ENCODE results near the gene CMTM3. TPM values are rescaled to one million over a fixed set of nuclear protein-coding genes. Genes with fewer than 3 reads are reported as not detected.

CMTM3 gene
- polyA plus RNA-seq, 1 donor (not counting 4 experiments of a cell fraction or from before 2014, with no cell fraction given), result 15.7 TPM

- FAIRE-seq, result no peak
- Histone ChIP-seq H3K27me3 (ENCODE audit: control insufficient read depth, extremely low read depth, insufficient read depth, low read length) (no peaks in the 10 kb centered on the region), H3K9ac (ENCODE audit: control insufficient read depth, extremely low read depth, insufficient read depth, low read length) (no peak overlapping the region), H3K9me1 (ENCODE audit: control insufficient read depth, extremely low read depth, insufficient read depth, low read length) (no peaks in the 10 kb centered on the region), H4K20me1 (ENCODE audit: control insufficient read depth, extremely low read depth, insufficient read depth, low read length) (no peaks in the 10 kb centered on the region), H3K79me2 (ENCODE audit: control insufficient read depth, insufficient read depth, low read length) (no peaks in the 10 kb centered on the region), H3K4me2 (ENCODE audit: control insufficient read depth, extremely low read depth, insufficient read depth, low read depth, low read length) (no peak overlapping the region), H3K4me3 (ENCODE audit: control insufficient read depth in 2 of 3, extremely low read depth in 1 of 3, insufficient read depth in 2 of 3, low read depth in 1 of 3, low read length in 3 of 3) (no peak overlapping the region), H2AFZ (ENCODE audit: control insufficient read depth, low read length) (no peak overlapping the region), H3K4me1 (ENCODE audit: control insufficient read depth, extremely low read depth, insufficient read depth, low read length) (no peaks in the 10 kb centered on the region), H3K36me3 (ENCODE audit: control insufficient read depth in 2 of 2, extremely low read depth in 1 of 2, insufficient read depth in 2 of 2, low read length in 2 of 2) (no peaks in the 10 kb centered on the region), H3K27ac (ENCODE audit: control insufficient read depth, insufficient read depth, low read length) (no peak overlapping the region), H3K9me3 (ENCODE audit: control insufficient read depth, low read depth, low read length) (no peaks in the 10 kb centered on the region)
- no peak for DNase-seq (ENCODE audit: low read depth, low spot score)
- no peak for TF ChIP-seq EZH2 (IDR thresholded peaks at IDR 0.05; ENCODE audit: low read length)
- no peak for TF ChIP-seq CTCF (optimal IDR thresholded peaks at IDR 0.05 in 1 of 3, IDR thresholded peaks at IDR 0.05 in 1 of 3, conservative IDR thresholded peaks at IDR 0.05 in 1 of 3; ENCODE audit: extremely low read depth in 1 of 3, insufficient read depth in 2 of 3, low read length in 3 of 3)
- dilution Hi-C loops (cut with MboI; ENCODE audit: extremely low pct_ligation_motif_present, low sequenced_read_pairs), result no loop called here
These were observed 12.3 kb upstream of the CMTM3 start for GRCh38 chr16:66592241-66592640.

DNA sequence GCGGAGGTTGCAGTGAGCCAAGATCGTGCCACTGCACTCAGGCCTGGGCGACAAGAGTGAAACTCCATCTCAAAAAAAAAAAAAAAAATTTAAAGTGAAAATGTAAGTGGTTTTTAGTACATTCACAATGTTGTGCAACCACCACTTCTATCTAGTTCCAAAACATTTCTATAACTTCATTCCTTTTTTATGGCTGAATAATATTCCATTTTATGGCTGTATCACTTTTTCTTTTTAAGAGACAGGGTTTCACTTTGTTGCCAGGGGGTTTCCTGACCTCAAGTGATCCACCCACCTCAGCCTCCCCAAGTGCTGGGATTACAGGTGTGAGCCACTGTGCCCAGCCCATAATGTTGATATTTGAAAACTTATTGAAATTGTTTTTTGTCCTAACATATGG is 11.7 kb upstream of the CMTM3 start:
- no peaks in the 10 kb centered on the region for H3K79me2 ChIP-seq (ENCODE audit: control insufficient read depth, insufficient read depth, low read length)
- H3K27ac ChIP-seq (ENCODE audit: control insufficient read depth, insufficient read depth, low read length), result no peak overlapping the region
- TF ChIP-seq CTCF (optimal IDR thresholded peaks at IDR 0.05 in 1 of 3, IDR thresholded peaks at IDR 0.05 in 1 of 3, conservative IDR thresholded peaks at IDR 0.05 in 1 of 3; ENCODE audit: extremely low read depth in 1 of 3, insufficient read depth in 2 of 3, low read length in 3 of 3) (no peak), EZH2 (IDR thresholded peaks at IDR 0.05; ENCODE audit: low read length) (no peak)
- H3K9me1 ChIP-seq (ENCODE audit: control insufficient read depth, extremely low read depth, insufficient read depth, low read length), result no peaks in the 10 kb centered on the region
- H2AFZ ChIP-seq (ENCODE audit: control insufficient read depth, low read length), result no peak overlapping the region
- H3K9ac ChIP-seq (ENCODE audit: control insufficient read depth, extremely low read depth, insufficient read depth, low read length), result no peak overlapping the region
- H3K4me2 ChIP-seq (ENCODE audit: control insufficient read depth, extremely low read depth, insufficient read depth, low read depth, low read length), result no peak overlapping the region
- H3K27me3 ChIP-seq (ENCODE audit: control insufficient read depth, extremely low read depth, insufficient read depth, low read length), result no peaks in the 10 kb centered on the region
- dilution Hi-C loops (cut with MboI; ENCODE audit: extremely low pct_ligation_motif_present, low sequenced_read_pairs), result no loop called here
- H3K9me3 ChIP-seq (ENCODE audit: control insufficient read depth, low read depth, low read length), result no peaks in the 10 kb centered on the region
- no peaks in the 10 kb centered on the region for H3K36me3 ChIP-seq (ENCODE audit: control insufficient read depth in 2 of 2, extremely low read depth in 1 of 2, insufficient read depth in 2 of 2, low read length in 2 of 2)
- DNase-seq (ENCODE audit: low read depth, low spot score) (no peak), FAIRE-seq (no peak)
- H3K4me3 ChIP-seq (ENCODE audit: control insufficient read depth in 2 of 3, extremely low read depth in 1 of 3, insufficient read depth in 2 of 3, low read depth in 1 of 3, low read length in 3 of 3), result no peak overlapping the region
- H4K20me1 ChIP-seq (ENCODE audit: control insufficient read depth, extremely low read depth, insufficient read depth, low read length), result no peaks in the 10 kb centered on the region
- H3K4me1 ChIP-seq (ENCODE audit: control insufficient read depth, extremely low read depth, insufficient read depth, low read length), result no peaks in the 10 kb centered on the region
